HG03378 (cell line): ENCODE data around the gene CCDC110.

Experiments used
- ATAC-seq: cut with Tn5 transposase; IDR thresholded peaks from one replicate; pipeline ENCODE4 v1.9.1; 2021; ENCODE audit warnings: mild to moderate bottlenecking, moderate library complexity; ENCODE audit not compliant: unreplicated experiment

The CCDC110 gene

GRCh38 chr4:185424905-185425646 lies 46.5 kb downstream of the CCDC110 start:
- peak; percentile 1 for ATAC-seq

GRCh38 chr4:185421366-185422124 lies 50.0 kb downstream of the CCDC110 start:
- no peak for ATAC-seq

GRCh38 chr4:185416955-185417354 lies 54.6 kb downstream of the CCDC110 start:
- ATAC-seq, result no peak

GRCh38 chr4:185412412-185412811 lies 59.1 kb downstream of the CCDC110 start:
- no peak for ATAC-seq

GRCh38 chr4:185411849-185412248 lies 59.7 kb downstream of the CCDC110 start:
- no peak for ATAC-seq

GRCh38 chr4:185408432-185408831 lies 63.1 kb downstream of the CCDC110 start:
- no peak for ATAC-seq

GRCh38 chr4:185405296-185405999 lies 66.1 kb downstream of the CCDC110 start:
- ATAC-seq, result peak; percentile 64

- ATAC-seq, result no peak
These were observed 67.5 kb downstream of the CCDC110 start for GRCh38 chr4:185404031-185404430.

GRCh38 chr4:185399466-185399865 lies 72.1 kb downstream of the CCDC110 start:
- ATAC-seq, result no peak

GRCh38 chr4:185398618-185399017 lies 72.9 kb downstream of the CCDC110 start:
- ATAC-seq, result no peak

- peak; percentile 58 for ATAC-seq
These were observed 74.7 kb downstream of the CCDC110 start, which contains the start of gene ANKRD37 for GRCh38 chr4:185396724-185397385. Gene ANKRD37, plus strand, starts transcription at chr4:185396841. Its CDS starts 83 bp downstream, at chr4:185396924.

- ATAC-seq, result peak; percentile 61
These were observed 75.4 kb downstream of the CCDC110 start for GRCh38 chr4:185395956-185396723.

- no peak for ATAC-seq
These were observed 76.1 kb downstream of the CCDC110 start, which contains the start of gene LRP2BP for GRCh38 chr4:185395238-185395955. Gene LRP2BP, minus strand, starts transcription at chr4:185395924. Its CDS starts 17,738 bp downstream, at chr4:185378186.
